WI38 (cell line): ENCODE results near the gene PPDPF.

Experiments used
- H3K4me3 ChIP-seq: 2 replicates; pipeline ENCODE4 v1.5.1; 2011; ENCODE audit warnings: low read depth, mild to moderate bottlenecking, control low read depth, low read length
- CTCF ChIP-seq: IDR thresholded peaks from 2 replicates; pipeline ENCODE4 v1.5.1; 2012; ENCODE audit warnings: low read depth, mild to moderate bottlenecking, control low read depth, low read length

The PPDPF gene

DNA sequence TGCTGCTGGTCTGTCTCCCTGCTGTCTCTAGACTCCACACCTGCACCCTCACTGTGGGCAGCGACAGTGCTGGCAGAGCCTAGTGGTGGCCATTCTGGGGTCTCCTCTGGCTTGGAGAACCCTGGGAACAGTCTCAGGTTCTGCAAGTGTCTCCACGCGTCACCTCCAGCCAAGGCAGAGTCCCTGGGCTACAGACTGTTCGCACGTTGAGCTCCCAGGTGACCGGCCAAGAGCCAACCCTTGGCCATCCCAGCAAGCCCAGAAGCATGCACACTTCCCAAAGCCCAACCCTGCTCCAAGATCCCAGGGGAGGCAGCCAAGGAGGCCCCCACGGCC lies 26.5 kb upstream of the PPDPF start:
- TF ChIP-seq CTCF: no peak
- H3K4me3 ChIP-seq: no peak overlapping the region

DNA sequence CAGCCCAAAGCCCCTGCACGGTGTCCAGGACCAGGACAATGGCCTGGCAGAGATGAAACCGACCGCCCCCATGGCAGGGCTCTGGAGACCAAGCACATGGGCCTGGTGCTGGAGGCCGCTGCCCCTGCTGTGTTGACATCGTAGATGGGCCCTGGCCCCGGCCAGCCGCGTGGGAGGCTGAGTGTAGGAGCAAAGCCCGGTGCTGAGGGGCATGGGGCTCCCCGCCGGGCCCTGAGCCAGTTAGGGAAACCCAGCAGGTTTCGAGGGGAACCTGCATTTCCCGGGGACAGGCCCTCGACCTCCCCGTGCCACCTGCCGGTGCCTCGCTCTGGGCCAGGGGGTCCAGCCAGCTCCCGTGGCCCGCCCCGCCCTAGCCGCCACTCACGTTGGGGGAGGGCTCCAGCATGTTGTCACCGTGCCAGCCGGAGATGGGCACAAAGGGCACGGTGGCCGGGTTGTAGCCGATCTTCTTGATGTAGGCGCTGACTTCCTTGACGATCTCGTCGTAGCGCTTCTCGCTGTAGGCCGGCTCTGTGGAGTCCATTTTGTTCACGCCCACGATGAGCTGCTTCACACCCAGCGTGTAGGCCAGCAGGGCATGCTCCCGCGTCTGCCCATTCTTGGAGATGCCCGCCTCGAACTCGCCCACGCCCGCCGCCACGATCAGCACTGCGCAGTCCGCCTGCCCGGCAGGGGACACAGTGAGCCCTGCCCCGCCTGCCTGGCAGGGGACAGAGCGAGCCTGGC lies 26.0 kb upstream of the PPDPF start:
- H3K4me3 ChIP-seq: no peak overlapping the region
- no peak for TF ChIP-seq CTCF

DNA sequence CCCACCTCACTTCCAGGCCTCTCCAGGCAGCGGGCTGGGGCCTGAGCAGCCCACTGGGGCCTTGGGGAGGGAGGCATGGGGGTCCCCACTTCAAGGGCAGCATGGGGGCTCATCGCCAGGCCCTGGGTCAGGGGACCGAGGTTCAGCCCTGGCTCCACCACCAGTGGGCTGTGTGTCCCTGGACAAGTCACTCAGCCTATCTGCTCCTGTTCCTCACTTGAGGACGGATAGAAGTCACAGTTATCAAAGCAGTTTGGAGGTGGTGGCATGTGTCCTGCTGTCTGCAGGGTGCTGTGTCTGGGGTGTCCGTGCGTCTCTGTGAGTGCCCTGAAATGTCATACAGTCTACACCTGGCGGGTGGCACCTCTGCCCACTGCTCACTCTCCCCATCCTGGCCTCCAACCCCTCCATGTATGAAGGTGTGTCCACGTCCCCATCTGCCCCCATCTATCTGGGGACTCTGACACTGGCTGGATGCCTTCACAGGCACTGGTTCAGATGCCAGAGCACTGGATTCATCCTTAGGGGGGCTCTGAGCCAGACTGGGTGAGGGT lies 25.3 kb upstream of the PPDPF start:
- no peak overlapping the region for H3K4me3 ChIP-seq
- no peak for TF ChIP-seq CTCF

DNA sequence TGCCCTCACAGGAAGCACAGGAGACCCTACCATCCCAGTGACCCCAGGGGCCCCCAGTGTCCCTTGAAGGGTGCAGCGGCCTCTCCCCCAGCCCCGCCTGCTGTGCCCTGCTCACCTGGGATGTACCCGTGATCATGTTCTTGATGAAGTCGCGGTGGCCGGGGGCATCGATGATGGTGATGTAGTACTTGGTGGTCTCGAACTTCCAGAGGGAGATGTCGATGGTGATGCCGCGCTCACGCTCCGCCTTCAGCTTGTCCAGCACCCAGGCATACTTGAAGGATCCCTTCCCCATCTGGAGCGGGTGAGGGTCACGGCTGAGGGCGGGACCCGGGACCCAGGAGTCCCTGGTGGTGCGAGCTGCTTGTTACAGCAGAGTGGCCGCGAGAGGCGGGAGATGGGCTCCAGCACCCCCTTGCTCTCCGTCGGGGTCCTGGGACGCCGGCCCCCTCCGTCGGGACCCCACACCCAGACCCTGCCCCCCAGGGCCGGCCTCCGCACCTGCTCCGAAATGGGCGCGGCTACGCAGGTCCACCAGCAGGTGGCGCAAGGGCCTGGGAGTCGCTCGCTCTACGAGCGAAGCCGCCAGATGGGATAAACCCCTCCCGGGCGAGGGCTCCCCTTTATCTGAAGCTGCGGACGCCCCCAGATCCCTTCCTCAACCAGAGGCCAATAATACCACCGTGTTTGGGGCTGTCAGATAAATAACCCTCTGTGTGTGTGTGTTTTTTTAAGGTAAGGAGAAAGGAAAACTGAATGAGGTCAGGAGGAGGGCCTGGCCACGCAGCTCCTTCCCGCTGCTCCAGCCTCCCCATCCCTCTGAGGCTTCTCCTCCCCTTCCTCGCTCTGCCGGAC lies 24.6 kb upstream of the PPDPF start:
- H3K4me3 ChIP-seq: no peak overlapping the region; the same call in 1 of the 2 replicates
- TF ChIP-seq CTCF: peak; percentile 93

- no peak overlapping the region; the same call in 1 of the 2 replicates for H3K4me3 ChIP-seq
Measured at GRCh38 chr20:63496596-63497120, 23.9 kb upstream of the PPDPF start.

DNA sequence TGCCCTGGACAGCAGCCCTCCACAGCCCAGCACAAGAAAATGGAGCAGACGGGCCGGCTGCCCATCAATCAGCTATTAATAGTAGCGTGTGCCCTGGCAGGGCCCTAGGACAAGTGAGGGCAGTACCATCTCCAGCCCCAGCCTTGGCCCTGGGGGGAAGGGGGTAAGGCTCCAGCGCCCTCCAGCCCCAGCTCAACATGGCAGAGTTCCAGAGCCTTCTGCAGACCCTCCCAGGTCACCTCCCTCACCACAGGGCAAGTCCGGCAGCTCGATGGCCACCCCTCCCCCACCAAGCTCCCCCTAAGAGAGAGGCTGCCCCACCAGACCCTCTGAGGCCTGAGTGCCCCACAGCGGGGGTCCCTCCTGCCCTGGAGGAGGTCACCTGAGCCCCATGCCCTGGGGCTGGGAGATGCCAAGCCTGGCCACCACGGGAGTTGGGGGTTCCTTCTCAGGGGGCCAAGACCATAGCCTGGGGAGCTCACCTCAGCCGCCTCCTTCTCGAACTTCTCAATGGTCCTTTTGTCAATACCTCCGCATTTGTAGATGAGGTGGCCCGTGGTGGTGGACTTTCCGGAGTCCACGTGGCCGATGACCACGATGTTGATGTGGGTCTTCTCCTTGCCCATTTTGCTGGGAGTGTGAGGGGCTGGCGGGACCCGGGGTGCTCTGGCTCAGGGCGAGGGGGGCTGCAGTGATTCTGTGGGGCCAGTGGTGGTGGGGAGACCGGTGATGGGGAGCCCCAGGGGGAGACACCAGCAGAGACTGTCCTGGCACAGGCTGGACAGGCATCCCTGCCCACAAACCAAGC lies 23.2 kb upstream of the PPDPF start:
- H3K4me3 ChIP-seq: no peak overlapping the region
- no peak for TF ChIP-seq CTCF

More at GRCh38 chr20:63496596-63497120, 23.9 kb upstream of the PPDPF start:
- no peak for TF ChIP-seq CTCF
